Stimulated activated CD8-positive, alpha-beta memory T cell treated with anti-CD3 and anti-CD28 coated beads, Interleukin-4, amount 100 ng/mL, for 1 hour (primary cell): ENCODE data around the gene COPS8.

Experiments used
- DNase-seq, 2 donors: peaks; one replicate each; pipeline ENCODE4 v3.0.0-alpha.2; 2020; ENCODE audit warnings: low read depth in 2 of 2, low spot score in 1 of 2

COPS8 gene

DNA sequence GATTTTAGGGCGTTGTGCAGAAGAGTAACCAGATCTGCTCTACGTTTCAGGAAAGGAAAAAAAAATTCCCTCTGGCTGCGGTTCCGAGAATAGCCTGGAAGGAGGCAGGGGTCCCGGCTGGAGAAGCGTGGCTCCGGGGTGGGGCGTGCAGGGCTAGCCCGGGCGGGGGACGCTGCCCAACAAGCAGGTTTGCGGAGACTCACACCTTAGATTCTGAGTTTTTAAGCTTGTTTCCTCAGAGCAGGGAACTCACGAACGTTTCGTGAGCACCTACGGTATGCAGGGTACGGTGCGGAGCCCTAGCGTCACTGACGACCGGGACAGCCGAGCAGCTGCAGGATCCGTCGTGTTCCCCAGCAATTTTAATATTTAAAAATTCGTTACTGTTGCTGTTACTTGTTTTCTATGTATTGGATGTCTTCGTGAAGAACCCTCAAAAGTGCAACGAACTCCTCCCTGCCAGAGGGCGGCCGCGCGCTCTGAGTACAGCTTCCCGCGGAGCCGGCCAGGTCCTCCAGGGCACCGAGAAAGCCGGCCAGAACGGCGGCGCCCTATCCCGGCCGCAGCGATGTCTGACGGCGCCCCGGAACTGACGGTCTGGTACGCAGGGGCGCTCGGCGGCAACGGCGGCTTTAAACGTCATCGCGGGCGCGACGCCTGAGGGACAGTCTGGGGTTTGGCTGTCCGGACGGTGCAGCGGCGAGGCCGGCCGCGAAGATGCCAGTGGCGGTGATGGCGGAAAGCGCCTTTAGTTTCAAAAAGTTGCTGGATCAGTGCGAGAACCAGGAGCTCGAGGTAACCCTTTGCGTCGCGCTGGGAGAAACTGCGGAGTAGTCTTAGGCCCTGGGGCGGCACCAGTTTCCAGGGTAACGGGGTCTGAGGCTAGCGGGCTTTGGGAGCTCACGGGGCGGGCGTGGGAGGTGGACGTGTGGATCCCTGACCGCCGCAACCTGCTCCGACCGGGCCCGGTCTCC lies at the start of gene COPS8:
Gene COPS8 (plus strand): TSS at position 642 of the 974 bp plus-strand sequence. CDS start 76 bp downstream, at position 718.
- peak; percentile 80 to 82 for DNase-seq

DNA sequence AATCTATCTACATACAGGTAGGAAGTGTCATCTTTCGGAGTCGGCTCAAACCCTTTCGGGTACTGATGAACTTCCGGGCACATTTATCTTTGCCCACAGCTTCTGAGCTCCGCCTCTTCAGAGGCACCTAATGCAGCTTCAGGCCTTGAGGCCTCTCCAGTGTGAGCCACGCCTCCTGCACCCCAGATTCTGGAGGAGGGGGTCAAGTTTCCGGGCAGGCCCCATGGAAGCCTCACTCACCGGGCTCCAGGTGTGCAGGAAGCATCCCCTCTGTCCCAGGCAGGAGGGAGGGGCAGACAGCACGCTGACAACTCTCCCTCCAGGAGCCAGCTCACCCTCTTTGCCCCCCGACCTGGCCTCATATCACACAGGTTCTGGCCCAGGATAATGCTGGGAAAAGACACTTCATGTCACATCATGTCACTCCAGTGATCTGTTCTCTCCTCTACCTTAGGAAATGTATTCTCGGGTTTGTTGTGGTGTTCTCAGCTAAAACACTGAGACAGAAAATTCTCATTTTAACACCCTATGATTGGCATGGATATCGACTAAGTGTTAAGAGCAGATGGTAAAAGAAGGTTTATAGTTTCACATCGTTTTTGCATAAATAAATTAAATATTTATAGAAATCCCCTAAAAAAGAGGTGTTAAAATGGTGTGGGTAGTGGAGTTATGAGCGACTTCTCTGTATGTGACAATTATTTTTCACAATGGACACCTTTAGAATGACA lies 46.2 kb upstream of the COPS8 start:
- no peak for DNase-seq

- DNase-seq: no peak
Observed at GRCh38 chr2:237041231-237041630, 44.5 kb upstream of the COPS8 start.

GRCh38 chr2:237042101-237042500 lies 43.6 kb upstream of the COPS8 start:
- DNase-seq: no peak

GRCh38 chr2:237043866-237044265 lies 41.8 kb upstream of the COPS8 start:
- DNase-seq: no peak

DNA sequence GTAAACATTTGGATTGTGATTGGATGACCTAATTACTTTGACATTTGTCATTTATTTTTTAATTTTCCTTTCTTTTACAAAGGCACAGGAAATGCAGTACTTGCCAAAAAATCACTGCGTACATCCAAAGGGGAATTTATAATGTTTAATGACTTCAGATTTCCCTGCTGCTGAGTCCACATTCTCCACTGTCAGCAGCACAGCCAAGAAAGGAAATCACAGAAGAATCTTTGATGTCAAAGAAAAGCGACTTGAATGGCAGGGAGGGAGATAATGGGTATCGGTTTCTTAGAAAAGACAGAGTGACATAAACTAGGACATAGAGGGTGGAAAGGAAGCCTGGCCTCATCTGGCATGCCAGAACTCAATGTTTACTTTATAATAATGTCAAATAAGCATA lies 41.4 kb upstream of the COPS8 start:
- DNase-seq: no peak

- no peak for DNase-seq
Observed at GRCh38 chr2:237045449-237045848, 40.2 kb upstream of the COPS8 start.

- DNase-seq: no peak
Observed at GRCh38 chr2:237048595-237048994, 37.1 kb upstream of the COPS8 start.

DNA sequence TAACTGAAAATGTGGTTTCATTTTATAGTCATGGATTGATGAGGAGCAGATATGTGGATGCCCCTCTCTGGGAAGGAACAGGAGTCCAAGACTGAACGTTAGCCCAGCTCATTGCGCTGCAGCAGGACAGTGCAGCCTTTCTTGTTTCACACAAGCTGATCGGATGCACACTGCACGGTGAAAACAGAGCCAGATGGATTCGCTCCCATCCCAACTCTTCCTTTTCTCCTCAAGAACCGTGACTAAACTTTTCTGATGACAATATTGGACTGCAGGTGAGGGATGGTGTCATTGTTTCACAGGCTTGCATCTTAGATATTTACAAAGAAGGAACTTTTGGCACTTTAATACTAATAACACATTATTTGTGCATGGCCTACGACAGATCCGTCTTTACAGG lies 33.8 kb upstream of the COPS8 start:
- DNase-seq: no peak

GRCh38 chr2:237053066-237053465 lies 32.6 kb upstream of the COPS8 start:
- DNase-seq: no peak

- no peak for DNase-seq
Observed at GRCh38 chr2:237055386-237056100, 30.1 kb upstream of the COPS8 start.

DNA sequence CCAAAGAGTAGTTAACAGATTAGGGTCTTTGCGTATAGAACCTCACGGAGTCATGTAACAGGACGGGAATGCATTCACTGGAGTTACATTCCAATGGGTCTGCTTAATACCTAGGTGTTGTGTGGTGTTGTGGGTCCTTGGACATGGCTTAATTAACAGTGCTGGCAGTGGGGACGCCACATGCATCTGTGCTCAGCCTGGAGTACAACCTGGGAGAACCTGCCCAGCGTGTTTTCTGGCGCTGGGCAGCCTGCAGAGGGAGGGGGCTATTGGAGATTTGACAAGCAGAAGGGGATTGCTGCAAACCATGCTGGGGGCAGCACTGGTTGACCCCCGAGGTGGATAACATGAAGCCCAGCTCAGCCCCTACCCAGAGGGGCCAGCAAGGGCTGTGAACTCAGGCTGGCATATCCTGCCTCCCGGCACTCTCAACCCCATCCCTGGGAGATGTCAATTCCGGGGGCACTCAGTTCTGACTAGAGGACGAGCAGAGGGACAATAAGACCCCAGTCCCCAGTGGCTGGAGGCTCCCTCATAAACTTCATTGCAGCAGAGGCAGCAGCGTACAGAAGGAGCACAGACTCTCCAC lies 29.3 kb upstream of the COPS8 start:
- DNase-seq: no peak

DNA sequence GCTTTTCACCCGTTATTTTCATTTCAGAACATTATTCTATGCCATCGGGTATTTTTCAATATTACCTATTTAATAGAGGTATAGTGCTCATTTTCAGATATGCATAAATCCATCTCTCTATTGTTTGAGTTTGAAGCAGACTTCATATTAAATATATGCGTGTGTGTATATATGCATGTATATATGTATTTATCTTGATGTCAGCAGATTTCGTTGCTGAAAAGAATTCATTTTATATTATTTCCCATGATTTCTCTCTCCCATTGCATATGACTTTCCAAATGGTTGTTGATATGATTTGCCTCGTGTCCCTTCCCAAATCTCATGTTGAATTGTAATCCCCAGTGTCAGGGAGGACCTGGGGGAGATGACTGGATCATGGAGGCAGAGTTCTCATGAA lies 28.6 kb upstream of the COPS8 start:
- no peak for DNase-seq

- no peak for DNase-seq
Observed at GRCh38 chr2:237057893-237058300, 27.8 kb upstream of the COPS8 start.

- no peak for DNase-seq
Observed at GRCh38 chr2:237058423-237058822, 27.3 kb upstream of the COPS8 start.

DNA sequence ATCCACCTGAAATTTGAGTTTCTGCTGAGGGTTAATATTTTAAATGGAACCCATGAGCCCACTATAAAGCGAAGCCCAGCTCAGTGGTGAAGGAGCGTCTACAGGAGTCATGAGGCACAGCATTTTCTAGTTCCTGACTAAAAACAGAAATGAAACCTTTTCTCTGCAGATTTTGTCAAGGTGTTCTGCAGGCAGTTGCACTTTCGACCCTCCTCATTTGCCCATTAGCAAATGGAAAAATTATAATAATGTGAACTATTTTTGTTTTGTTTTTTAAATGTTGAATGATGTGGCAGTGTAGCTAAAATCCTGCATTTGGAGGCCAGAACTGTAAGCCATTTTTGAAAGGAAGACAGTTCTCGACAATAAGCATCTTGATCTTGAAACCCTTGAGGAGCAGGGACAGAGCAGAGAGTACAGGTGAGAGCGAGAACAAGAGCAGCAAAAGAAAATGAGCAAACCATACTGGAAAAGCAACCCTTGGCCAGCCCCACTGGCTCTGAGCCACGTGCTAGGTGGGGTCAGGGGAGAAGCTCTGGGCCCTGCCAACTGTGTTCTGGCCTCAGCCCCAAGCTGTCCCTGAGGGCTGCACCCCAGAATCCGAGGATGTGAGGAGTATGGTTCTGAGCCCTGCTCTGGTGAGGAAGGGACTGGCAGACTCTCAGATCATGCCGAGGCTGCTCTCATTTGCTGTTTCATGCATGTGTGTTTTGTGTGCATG lies 26.4 kb upstream of the COPS8 start:
- DNase-seq: no peak

DNA sequence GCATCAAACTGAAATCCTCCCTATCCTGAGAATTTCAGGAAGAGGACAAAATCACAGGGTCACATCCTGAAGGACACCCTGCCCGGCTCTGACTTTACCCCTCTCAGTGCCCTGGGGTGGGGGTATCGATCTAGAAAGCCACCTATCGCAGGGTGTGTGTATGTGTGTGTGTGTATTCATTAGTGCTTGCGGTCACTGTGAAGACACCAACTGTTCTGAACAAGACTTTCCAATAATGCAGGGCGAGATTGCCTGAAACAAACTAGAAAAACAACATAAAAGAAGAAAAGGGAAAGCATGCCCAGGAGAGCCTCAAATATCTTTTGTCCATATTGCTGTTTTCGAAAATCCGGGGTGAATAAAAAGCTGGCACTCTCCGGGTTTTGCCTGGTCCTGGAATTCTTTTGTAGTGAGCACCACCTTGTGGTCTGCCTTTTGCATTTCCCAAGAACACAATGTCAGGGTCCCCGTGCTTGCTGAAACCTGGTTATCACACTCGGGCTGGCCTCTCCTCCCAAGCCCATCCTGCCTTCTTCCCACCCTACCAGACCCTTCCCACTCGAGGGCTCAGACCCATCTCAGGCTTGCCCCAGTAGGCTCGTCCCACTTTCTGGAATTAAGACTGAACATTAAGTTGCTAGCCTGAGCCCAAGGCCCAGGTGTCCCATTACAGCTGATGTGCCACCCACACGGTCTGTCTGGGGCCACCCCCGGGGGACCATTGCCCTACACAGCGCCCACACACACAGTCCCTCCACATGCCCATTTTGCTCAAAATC lies 25.0 kb upstream of the COPS8 start:
- no peak for DNase-seq

DNA sequence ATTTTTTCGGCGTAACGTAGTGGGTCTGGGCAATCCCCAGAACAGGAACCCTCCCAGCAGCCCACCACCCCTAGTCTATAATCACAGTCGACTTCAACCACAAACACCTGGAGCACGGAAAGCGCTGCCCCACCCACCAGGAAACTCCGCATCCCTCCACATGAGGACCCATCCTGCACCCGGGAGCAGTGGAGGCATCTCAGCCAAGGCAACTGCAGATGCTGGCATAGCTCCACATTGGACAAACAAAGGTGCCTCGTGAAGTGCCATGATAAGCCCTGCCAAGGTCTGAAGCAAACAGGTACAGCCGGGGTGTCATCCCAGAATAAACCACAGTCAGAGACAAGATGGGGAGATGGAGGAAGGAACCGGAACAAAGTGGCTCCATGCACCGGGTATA lies 24.3 kb upstream of the COPS8 start:
- no peak for DNase-seq

DNA sequence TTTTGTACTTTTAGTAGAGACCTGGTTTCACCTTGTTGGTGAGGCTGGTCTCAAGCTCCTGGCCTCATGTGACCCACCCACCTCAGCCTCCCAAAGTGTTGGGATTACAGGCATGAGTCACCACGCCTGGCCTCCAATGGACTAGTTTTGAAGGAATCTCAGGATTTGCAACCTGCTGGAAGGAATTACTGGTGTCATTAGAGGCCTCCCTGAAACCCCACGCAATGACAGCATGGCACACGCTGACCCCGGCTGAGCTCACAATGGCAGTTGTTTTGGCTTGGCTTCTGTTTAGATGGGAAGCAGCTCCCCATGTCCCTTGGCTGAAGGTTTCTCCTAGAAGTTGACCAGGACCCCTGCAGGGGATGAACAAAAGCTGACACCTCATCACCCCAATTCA lies 23.1 kb upstream of the COPS8 start:
- DNase-seq: no peak
